Fibroblast of lung (primary cell): ENCODE measurements around the gene PLA2G2C. TPM values are rescaled to one million over a fixed set of nuclear protein-coding genes. Genes with fewer than 3 reads are reported as not detected.

Experiments used
- DNase-seq, 2 donors: peaks; one replicate each; pipeline versions ENCODE4 v3.0.0 to v3.0.0-alpha.2; 2010; ENCODE audit warnings: low read depth in 2 of 2
- H2AFZ ChIP-seq: 2 replicates; pipeline ENCODE4 v1.5.1; 2012; ENCODE audit warnings: low read length, control low read depth, inconsistent platforms
- H3K27ac ChIP-seq: 2 replicates; pipeline ENCODE4 v1.5.1; 2011; ENCODE audit warnings: low read length, control low read depth; ENCODE audit not compliant: insufficient read depth
- H3K27me3 ChIP-seq: 2 replicates; pipeline ENCODE4 v1.5.1; 2011; ENCODE audit warnings: mild to moderate bottlenecking, low read length; ENCODE audit not compliant: control insufficient read depth, insufficient read depth
- H3K36me3 ChIP-seq: 2 replicates; pipeline ENCODE4 v1.5.1; 2011; ENCODE audit warnings: low read length; ENCODE audit not compliant: control insufficient read depth, insufficient read depth
- H3K4me1 ChIP-seq: 2 replicates; pipeline ENCODE4 v1.5.1; 2011; ENCODE audit warnings: low read length; ENCODE audit not compliant: control insufficient read depth, insufficient read depth; ENCODE audit errors: extremely low read depth
- H3K4me2 ChIP-seq: 2 replicates; pipeline ENCODE4 v1.5.1; 2011; ENCODE audit warnings: low read length, control low read depth; ENCODE audit not compliant: insufficient read depth; ENCODE audit errors: extremely low read depth
- H3K4me3 ChIP-seq, 4 experiments: fragments of 200-600 bp in 1 of 4; sonication (generic) in 1 of 4; replicated peaks in 1 of 4; 2 replicates each; pipeline ENCODE4 v1.5.1; 2011 to 2016; ENCODE audit warnings: low read length in 4 of 4, low read depth in 3 of 4, mild to moderate bottlenecking in 3 of 4, control low read depth in 2 of 4, inconsistent platforms in 1 of 4, mixed read lengths in 1 of 4; ENCODE audit not compliant: insufficient read depth in 1 of 4; ENCODE audit errors: control extremely low read depth in 1 of 4
- H3K79me2 ChIP-seq: 2 replicates; pipeline ENCODE4 v1.5.1; 2012; ENCODE audit warnings: mild to moderate bottlenecking, low read length, inconsistent platforms; ENCODE audit not compliant: control insufficient read depth, insufficient read depth
- H3K9ac ChIP-seq: 2 replicates; pipeline ENCODE4 v1.5.1; 2011; ENCODE audit warnings: mild to moderate bottlenecking, low read length, control low read depth; ENCODE audit not compliant: insufficient read depth
- H3K9me3 ChIP-seq: 2 replicates; pipeline ENCODE4 v1.5.1; 2012; ENCODE audit warnings: low read depth, low read length; ENCODE audit not compliant: control insufficient read depth, insufficient read depth
- H4K20me1 ChIP-seq: 2 replicates; pipeline ENCODE4 v1.5.1; 2011; ENCODE audit warnings: low read length; ENCODE audit not compliant: control insufficient read depth, insufficient read depth; ENCODE audit errors: extremely low read depth
- EZH2 ChIP-seq: IDR thresholded peaks from 2 replicates; pipeline ENCODE4 v1.5.1; 2012; ENCODE audit warnings: low read length, control low read depth, mild to moderate bottlenecking; ENCODE audit errors: missing control alignments
- polyA plus RNA-seq, 2 donors: library from polyadenylated mRNA; depleted of rRNA in 1 of 2; stranded (reverse) in 1 of 2; unstranded in 1 of 2; fragments of >200 nt; gene quantifications; 2 replicates each; pipeline ENCODE4 v1.2.1, GENCODE V29; 2011 to 2012; ENCODE audit warnings: missing spikeins in 1 of 2
- total RNA-seq: library from RNA; depleted of rRNA; stranded (reverse); fragments of >200 nt; gene quantifications from 2 replicates; pipeline ENCODE4 v1.2.1, GENCODE V29; 2014
- TF ChIP-seq, protein P1 (sequence below), 2 donors: IDR thresholded peaks in 1 of 2; conservative IDR thresholded peaks in 1 of 2; 1 replicate in 1 of 2; 2 replicates in 1 of 2; pipeline ENCODE4 v1.5.1; 2011 to 2012; ENCODE audit warnings: low read length in 2 of 2, control low read depth in 1 of 2, inconsistent platforms in 1 of 2, low read depth in 1 of 2, mild to moderate bottlenecking in 1 of 2

Gene PLA2G2C
- total and polyA plus RNA-seq, 2 donors (not counting 1 experiment from before 2014, with no cell fraction given), result not detected

DNA sequence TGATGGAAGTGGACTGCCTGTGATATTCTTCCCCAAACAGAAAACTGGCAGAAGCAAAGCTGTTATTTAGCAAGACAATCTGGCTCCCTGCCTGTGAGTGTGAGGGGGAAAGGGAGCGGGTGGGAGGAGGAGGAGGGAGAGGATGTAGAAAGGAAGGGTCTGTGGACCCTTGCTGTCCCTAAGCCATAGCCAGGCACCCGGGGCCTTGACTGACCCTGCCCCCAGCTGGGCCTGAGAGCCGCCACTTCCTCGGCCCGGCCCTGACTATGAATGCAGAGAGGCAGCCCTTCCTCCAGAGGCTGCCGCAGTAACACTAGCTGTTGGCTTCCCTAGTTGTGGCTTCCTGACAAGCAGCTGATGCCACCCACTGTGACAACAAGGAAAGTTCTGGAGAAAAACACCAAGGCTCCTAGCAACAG lies 33.3 kb downstream of the PLA2G2C start:
- Histone ChIP-seq H3K79me2 (no peaks in the 10 kb centered on the region), H3K9ac (no peak overlapping the region)
- DNase-seq, result peak; percentile 17 to 18

DNA sequence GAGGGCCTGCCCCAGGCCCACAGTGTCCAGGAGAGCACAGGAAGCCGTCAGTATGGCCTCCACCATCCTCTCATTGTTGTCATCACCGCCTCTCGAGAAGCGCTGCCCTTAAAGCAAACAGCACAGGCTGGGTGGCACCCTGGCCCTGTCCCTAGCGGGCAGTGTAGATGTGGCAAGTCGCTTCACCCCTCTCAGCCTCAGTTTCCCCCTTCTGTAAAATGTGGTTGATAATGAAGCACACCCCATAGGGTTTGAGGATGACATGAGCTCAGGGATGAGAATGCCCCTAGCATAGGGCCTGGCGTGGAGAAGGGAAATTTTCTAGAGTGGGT lies 33.8 kb downstream of the PLA2G2C start:
- Histone ChIP-seq H3K4me2 (no peak overlapping the region), H3K79me2 (no peaks in the 10 kb centered on the region), H3K9ac (no peak overlapping the region), H4K20me1 (no peaks in the 10 kb centered on the region), H3K36me3 (no peaks in the 10 kb centered on the region), H3K4me1 (peaks cover 6% of the 10 kb centered on the region), H2AFZ (no peak overlapping the region), H3K27me3 (no peaks in the 10 kb centered on the region), H3K4me3 (no peak overlapping the region), H3K27ac (no peak overlapping the region), H3K9me3 (no peaks in the 10 kb centered on the region)
- TF ChIP-seq, protein P1, sequence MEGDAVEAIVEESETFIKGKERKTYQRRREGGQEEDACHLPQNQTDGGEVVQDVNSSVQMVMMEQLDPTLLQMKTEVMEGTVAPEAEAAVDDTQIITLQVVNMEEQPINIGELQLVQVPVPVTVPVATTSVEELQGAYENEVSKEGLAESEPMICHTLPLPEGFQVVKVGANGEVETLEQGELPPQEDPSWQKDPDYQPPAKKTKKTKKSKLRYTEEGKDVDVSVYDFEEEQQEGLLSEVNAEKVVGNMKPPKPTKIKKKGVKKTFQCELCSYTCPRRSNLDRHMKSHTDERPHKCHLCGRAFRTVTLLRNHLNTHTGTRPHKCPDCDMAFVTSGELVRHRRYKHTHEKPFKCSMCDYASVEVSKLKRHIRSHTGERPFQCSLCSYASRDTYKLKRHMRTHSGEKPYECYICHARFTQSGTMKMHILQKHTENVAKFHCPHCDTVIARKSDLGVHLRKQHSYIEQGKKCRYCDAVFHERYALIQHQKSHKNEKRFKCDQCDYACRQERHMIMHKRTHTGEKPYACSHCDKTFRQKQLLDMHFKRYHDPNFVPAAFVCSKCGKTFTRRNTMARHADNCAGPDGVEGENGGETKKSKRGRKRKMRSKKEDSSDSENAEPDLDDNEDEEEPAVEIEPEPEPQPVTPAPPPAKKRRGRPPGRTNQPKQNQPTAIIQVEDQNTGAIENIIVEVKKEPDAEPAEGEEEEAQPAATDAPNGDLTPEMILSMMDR (conservative IDR thresholded peaks at IDR 0.05 in 1 of 2, IDR thresholded peaks at IDR 0.05 in 1 of 2; ENCODE audit: low read depth in 1 of 2, low read length in 2 of 2), result no peak
- no peak for TF ChIP-seq EZH2
- no peak for DNase-seq

More for the DNA sequence above, 33.3 kb downstream of the PLA2G2C start:
- H3K36me3 ChIP-seq, result no peaks in the 10 kb centered on the region
- peaks cover 6% of the 10 kb centered on the region for H3K4me1 ChIP-seq
- H3K27ac ChIP-seq, result no peak overlapping the region
- H3K4me2 ChIP-seq, result no peak overlapping the region
- H2AFZ ChIP-seq, result peak overlapping the region; percentile 53
- no peaks in the 10 kb centered on the region for H3K9me3 ChIP-seq
- H4K20me1 ChIP-seq, result no peaks in the 10 kb centered on the region
- H3K27me3 ChIP-seq, result no peaks in the 10 kb centered on the region
- TF ChIP-seq, protein P1 (conservative IDR thresholded peaks at IDR 0.05 in 1 of 2, IDR thresholded peaks at IDR 0.05 in 1 of 2; ENCODE audit: low read depth in 1 of 2, low read length in 2 of 2), result no peak
- TF ChIP-seq EZH2, result no peak
- no peak overlapping the region for H3K4me3 ChIP-seq

DNA sequence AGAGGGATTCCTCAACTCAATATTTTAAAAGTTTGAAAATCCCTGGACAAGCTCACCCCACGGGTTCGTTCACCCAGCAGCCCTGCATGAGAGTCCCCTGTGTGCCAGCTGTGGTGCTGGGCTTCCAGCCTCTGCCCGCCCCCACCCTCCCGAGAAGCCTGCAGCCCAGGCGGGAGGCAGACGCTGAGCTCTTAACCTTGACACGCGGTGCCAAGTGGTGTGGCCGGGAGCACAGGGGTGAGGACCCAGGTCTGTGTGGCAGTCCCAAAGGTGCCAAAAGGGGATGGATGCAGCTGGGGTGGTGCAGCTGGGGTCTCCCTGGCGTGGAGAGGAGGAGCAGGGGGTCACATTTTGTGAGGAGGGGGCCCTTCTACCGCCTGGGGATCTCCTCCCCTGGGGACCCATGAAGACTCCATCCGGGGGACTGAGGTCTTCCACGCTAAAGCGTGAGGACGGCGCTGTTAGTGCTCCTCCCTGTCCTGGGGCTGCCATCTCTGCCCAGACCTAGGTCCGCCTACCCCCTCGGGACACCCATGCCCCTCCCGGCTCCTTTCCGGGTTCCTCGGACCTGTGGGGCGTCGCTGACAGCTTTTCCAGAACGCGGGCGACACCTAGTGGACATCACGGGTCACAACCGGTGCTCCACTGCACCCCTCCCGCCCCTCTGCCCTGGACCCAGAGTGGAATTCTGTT lies 34.3 kb downstream of the PLA2G2C start:
- Histone ChIP-seq H3K36me3 (no peaks in the 10 kb centered on the region), H2AFZ (peak overlapping the region; percentile 78), H3K4me1 (peaks cover 6% of the 10 kb centered on the region), H3K9me3 (no peaks in the 10 kb centered on the region), H4K20me1 (no peaks in the 10 kb centered on the region), H3K27me3 (no peaks in the 10 kb centered on the region), H3K27ac (no peak overlapping the region), H3K9ac (peak overlapping the region; percentile 42), H3K4me2 (peak overlapping the region; percentile 85), H3K4me3 (peak overlapping the region; percentile 12 to 51 (median 36)), H3K79me2 (no peaks in the 10 kb centered on the region)
- peak; percentile 60 to 73 for DNase-seq
- TF ChIP-seq, protein P1 (conservative IDR thresholded peaks at IDR 0.05 in 1 of 2, IDR thresholded peaks at IDR 0.05 in 1 of 2; ENCODE audit: low read depth in 1 of 2, low read length in 2 of 2), result peak; percentile 74 to 85
- no peak for TF ChIP-seq EZH2
